ENCODE measurements around the gene PXT1.
A peak's percentile ranks its signal among the peaks of the same experiment; 100 is the strongest.
"Not testable (repeated sequence)": the region's sequence is repeated elsewhere in the genome, so short reads cannot be mapped to it uniquely, and the experiment has no call there.

PXT1 gene, protein sequence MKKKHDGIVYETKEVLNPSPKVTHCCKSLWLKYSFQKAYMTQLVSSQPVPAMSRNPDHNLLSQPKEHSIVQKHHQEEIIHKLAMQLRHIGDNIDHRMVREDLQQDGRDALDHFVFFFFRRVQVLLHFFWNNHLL
- 0.27 to 1.2 (median 0.28) reads per million in 3 experiments for total RNA-seq

DNA sequence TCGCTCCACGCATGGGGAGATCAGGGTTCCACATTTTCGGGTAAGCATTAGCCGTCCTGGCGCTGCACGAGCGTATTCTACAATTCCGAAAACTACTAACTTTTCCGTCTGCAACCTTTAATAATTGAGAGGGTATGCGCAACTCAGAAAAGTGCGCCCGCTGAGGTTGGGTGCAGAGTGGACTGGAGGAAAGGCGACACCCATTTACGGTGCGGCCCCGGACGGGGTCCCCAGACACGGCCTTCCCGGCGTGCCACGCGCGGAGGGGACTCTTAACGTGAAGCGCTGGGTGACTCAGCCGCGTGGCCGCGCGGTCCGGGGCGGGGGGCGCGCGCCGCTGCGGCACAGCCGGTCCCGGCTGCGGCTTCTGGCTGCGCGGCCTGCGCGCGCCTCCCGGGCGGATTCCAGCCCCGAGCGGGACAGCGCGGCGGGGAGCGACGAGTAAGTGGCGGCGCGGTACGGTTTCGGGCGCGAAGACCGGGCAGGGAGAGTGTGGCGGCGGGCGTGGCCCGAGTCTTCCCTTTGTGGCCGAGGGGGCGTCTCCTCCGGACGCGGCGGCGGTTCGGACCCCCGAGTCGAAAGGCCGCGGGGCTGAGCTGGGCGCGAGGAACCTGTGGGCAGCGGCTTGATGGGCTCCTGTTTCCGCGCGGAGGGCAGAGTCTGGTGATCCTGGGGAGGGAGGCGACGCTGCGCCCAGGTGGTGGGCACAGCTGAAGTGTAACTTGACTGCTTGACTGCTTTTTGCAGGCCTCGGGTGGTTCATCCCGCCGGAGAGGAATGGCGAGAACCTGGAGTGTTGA, at the start of gene PXT1, which contains the start of gene KCTD20:
TSS of gene PXT1 (minus strand) at position 184 of the 800 bp plus-strand sequence. CDS start 16,772 bp downstream, outside the sequence.
TSS of gene KCTD20 (plus strand) at position 330 of the 800 bp plus-strand sequence. CDS start 27,098 bp downstream, outside the sequence.
- peak; percentile 84 for DNase-seq

DNA sequence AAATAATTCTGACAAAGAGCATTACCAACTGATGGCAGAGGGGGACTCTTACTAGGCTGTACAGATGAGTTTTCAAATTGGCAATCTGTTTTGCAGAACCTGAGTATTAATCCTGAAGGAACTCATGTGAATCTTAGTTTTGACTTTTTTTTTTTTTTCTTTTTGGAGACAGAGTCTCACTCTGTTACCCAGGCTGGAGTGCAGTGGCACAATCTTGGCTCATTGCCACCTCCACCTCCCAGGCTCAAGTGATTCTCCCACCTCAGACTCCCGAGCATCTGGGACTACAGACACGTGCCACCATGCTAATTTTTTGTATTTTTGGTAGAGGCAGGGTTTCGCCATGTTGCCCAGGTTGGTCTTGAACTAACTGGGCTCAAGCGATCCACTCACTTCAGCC, 49.4 kb upstream of the PXT1 start:
- DNase-seq = no peak

- DNase-seq = no peak
These were observed 48.8 kb upstream of the PXT1 start for GRCh38 chr6:36491378-36491965.

- no peak for DNase-seq
These were observed 46.8 kb upstream of the PXT1 start for GRCh38 chr6:36489426-36489825.

DNA sequence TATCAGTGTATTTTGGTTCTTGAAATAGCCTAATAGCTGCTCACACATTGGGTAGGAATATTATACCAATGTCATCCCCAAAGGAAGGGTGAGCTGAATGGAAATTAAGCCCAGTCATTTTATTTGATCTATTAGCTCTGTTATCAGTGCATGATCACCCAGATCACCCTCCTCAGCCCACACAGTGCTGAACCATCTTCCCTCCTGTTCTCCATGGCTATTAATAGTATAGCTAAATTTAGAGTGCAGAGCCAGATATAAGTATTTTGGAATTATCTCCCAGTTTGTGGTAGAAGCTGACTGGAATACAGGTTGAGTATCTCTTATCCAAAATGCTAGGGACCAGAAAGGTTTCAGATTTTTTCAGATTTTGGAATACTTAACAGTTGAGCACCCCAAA, 45.6 kb upstream of the PXT1 start:
- no peak for DNase-seq

GRCh38 chr6:36487698-36488097, 45.0 kb upstream of the PXT1 start:
- no peak for DNase-seq

- no peak for DNase-seq
These were observed 42.1 kb upstream of the PXT1 start for GRCh38 chr6:36484736-36485135.

GRCh38 chr6:36483326-36483725, 40.7 kb upstream of the PXT1 start:
- DNase-seq = not testable (repeated sequence)

DNA sequence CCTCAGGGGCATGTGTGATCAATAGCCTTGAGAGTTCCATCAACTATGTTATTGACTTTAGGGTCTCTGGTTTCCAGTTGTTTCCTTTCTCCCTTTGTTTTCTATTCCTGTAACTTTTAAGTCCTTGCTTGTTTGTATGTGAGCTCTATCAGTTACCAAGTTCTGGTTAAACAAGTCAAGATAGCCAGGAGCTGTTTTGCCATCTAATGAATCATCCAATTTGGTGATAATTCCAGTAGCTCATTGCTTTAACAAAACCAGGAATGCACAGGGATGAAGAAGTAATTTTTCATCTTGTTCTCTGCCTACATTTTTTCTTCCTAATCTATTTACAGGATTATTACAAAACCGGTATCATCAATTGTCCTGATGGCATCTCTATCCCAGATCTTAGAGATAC, 36.6 kb upstream of the PXT1 start:
- DNase-seq = no peak

- no peak for DNase-seq
These were observed 35.4 kb upstream of the PXT1 start for GRCh38 chr6:36478051-36478526.

- no peak for DNase-seq
These were observed 27.3 kb upstream of the PXT1 start for GRCh38 chr6:36469946-36470345.

DNA sequence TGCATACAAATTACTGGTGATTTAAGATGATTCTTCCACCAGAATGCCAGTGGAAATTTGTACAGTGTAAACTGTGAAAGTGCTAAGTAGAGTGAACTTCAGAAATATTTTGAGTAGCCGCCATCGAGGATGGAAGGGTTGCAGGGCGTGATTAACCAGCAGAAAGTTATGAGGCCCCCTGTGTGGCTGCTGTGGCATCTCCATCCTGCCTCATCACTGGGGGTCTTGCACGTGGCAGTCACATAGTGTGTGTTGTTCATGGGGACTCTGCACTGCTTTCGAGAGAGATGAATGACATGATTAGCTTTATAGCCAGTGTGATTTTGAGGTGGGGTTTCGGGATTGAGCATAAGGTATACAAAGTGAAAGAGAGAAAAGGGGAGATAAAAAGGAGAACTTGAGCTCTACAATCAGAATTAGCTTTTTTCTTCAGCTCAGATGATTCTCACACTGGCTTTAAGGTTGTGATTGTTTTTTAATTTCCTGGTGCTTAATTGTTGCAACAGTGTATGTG, 26.6 kb upstream of the PXT1 start:
- DNase-seq = no peak

GRCh38 chr6:36467625-36468024, 25.0 kb upstream of the PXT1 start:
- no peak for DNase-seq

- DNase-seq = no peak
These were observed 21.6 kb upstream of the PXT1 start for GRCh38 chr6:36464233-36464632.

GRCh38 chr6:36463676-36464075, 21.0 kb upstream of the PXT1 start:
- DNase-seq = no peak

- no peak for DNase-seq
These were observed 19.0 kb upstream of the PXT1 start for GRCh38 chr6:36461646-36462045.

- DNase-seq = no peak
These were observed 18.3 kb upstream of the PXT1 start for GRCh38 chr6:36460916-36461315.

DNA sequence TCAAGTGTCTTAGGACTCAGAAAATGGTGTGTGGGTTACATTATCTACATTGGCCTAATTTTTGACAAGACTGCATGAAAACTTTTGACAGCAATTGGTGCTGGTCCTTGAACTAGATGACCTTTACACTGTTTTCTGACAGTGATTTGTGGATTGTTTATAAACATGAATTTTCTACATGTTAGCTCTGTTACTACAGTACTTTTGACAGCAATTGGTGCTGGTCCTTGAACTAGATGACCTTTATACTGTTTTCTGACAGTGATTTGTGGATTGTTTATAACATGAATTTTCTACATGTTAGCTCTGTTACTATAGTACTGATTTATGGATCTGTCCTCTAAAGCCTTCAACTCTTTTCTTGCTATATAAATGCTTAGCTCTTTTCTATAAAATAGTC, 16.8 kb upstream of the PXT1 start:
- DNase-seq = no peak

DNA sequence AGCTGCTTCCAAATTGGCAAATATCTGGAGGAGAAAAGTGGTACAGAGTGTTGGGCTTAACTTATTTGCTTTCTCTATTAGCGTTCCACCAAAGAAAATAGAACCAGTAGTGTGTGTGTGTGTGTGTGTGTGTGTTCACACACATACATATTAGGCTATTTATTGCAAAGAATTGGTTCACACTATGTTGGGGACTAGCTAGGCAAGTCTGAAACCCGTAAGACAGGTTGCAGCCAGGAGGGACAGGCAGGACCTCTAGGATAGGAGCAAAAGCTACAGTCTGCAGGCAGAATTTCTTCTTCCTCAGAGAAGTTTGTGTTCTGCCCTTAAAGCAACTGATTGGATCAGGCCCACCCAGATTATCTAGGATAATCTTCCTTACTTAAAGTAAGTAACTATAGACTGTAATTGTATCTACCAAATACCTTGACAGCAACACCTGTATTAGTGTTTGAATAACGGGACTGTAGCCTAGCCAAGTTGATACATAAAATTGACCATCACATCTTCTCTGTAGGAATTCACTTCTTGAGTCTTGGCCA, 12.9 kb upstream of the PXT1 start:
- no peak for DNase-seq

GRCh38 chr6:36452897-36453296, 10.2 kb upstream of the PXT1 start:
- DNase-seq = not testable (repeated sequence)

GRCh38 chr6:36449173-36449572, 6.5 kb upstream of the PXT1 start:
- DNase-seq = not testable (repeated sequence)

DNA sequence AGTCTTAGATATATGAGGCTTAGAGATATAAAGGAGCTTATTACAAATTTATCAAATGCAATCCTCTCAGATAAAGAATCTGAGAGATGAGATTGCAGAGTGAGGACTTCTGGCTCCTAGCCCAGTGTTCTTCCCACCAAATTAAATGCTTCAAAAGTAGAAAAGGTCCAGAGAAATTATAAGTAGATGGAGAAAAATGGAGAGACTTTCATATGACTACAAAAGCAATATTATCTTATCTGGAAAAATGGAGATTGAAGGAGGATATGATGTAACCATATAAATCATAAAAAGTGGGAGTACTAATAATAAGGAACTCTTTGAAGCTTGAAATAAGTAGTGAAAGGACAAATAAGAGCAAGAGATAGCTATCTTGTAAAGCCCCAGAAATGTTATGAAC, 3.0 kb upstream of the PXT1 start:
- no peak for DNase-seq

DNA sequence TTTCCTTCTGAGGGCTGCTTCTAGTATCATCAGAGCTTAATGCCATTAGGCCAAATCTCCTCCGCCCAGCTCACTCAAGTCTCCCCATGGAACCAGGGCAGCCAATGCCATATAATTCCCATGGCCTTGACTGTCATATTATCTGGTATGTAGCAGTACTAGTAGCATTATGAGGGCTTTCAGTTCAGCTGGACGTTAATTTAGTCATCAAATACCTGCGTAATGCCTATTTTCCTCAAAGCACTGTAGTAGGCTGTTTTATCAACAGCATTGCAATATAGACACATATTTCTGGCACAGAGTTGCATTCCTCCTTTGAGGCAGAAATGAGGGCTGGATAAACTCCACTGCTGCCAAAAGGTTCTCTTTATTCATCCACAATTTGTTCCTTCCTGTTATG, 1.8 kb upstream of the PXT1 start:
- DNase-seq = no peak

All from central memory CD4-positive, alpha-beta T cell (primary cell).